K562 (cell line): ENCODE results near the gene C13orf46. TPM values are rescaled to one million over a fixed set of nuclear protein-coding genes. Genes with fewer than 3 reads are reported as not detected.

ENCODE experiments used
- BCOR ChIP-seq: fragments of 450-650 bp; IDR thresholded peaks from 2 replicates; pipeline ENCODE4 v1.6.1; 2016
- DACH1 ChIP-seq: fragments of 450-650 bp; IDR thresholded peaks from 2 replicates; pipeline ENCODE4 v1.6.1; 2018; ENCODE audit not compliant: partially characterized antibody
- PBX2 ChIP-seq, 2 experiments: IDR thresholded peaks in 1 of 2; conservative IDR thresholded peaks in 1 of 2; 2 replicates each; pipeline ENCODE4 v1.6.1; 2016; ENCODE audit warnings: low read depth in 2 of 2, mild to moderate bottlenecking in 1 of 2, missing compliant biosample characterization in 1 of 2, missing genetic modification characterization in 1 of 2, moderate library complexity in 1 of 2
- POLR2B ChIP-seq: fragments of 450-650 bp; IDR thresholded peaks from 2 replicates; pipeline ENCODE4 v1.6.1; 2018; ENCODE audit warnings: low read depth; ENCODE audit not compliant: partially characterized antibody
- ZFPM2 ChIP-seq: fragments of 250-450 bp; sonication (Bioruptor Pico); IDR thresholded peaks from 2 replicates; pipeline ENCODE4 v1.5.1; 2022; ENCODE audit warnings: mild to moderate bottlenecking
- polyA plus RNA-seq, 8 experiments: library from polyadenylated mRNA; depleted of rRNA in 4 of 8; stranded (reverse) in 5 of 8; unstranded in 3 of 8; fragments of >200 nt; fragmentation: Nextera tagmentation in 2 of 8; fragmentation: Illumina TruSeq in 1 of 8; extraction: Ambion mirVana in 2 of 8; extraction: Trizol in 1 of 8; gene quantifications; 2 replicates each; pipeline versions ENCODE4 v1.2.1 to v1.2.3, GENCODE V29; 2011 to 2014; ENCODE audit warnings: inconsistent platforms in 1 of 8, missing spikeins in 1 of 8
- total RNA-seq, 7 experiments: library from RNA; depleted of rRNA in 6 of 7; stranded (reverse); fragments of >200 nt in 6 of 7; fragmentation: Illumina TruSeq in 2 of 7; extraction: Trizol in 2 of 7; gene quantifications; 2 replicates each; pipeline versions ENCODE4 v1.2.1 to v1.2.3, GENCODE V29; 2011 to 2021; ENCODE audit warnings: low replicate concordance in 1 of 7
- TF ChIP-seq, protein P1 (sequence below): fragments of 450-650 bp; IDR thresholded peaks from 2 replicates; pipeline ENCODE4 v1.7.1; 2018; ENCODE audit warnings: mild to moderate bottlenecking, low read depth; ENCODE audit not compliant: partially characterized antibody

Gene C13orf46
- total and polyA plus RNA-seq, 9 of the 15 experiments (the other 6 are each of a cell fraction or from before 2014, with no cell fraction given), result 0.04 to 0.24 (median 0.05) TPM; not detected in 4

DNA sequence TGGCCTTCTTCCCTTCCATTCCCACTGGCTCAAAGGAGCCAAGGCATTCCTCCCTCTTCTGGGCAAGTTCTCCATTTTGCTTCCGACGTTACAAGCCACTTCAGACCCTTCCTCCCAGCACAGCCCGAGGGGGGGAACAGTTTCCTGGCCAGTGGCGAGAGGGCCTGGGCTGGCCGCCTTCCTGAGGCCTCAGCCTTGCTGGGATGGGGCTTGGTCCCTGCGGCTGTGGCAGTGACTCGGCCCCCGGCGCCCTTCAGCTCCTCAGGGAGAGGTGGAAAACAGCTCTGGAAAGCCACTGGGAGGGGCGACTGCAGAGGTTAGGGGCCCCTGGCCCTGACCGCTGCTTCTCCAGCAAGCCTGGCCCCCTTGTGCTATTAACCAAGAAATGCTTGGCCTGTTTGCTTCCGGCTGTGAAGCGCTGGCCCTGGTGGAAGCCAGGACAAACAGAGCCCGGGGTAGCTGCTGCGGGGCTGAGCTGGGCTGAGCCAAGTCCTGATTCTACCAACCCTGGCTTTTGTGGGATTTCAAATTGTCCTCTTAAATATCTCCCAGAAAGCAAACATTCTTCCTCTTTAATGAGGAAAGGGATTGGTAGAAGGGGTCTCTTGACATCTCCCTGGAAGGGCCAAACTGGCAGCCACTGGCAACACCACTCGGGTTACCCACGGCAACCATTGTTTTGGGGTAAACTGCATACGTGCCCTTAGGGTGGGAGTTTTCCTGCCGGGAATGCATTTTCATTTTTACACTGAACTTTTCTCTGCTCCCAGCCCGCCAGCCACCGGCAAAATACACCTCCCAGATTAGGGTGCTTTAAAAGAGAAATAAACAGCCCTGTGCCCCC is 38.7 kb downstream of the C13orf46 start (continued):
- no peak for TF ChIP-seq PBX2 (CRISPR knock-in tag; IDR thresholded peaks at IDR 0.05; ENCODE audit: low read depth)
- no peak for TF ChIP-seq PBX2 (tag; conservative IDR thresholded peaks at IDR 0.05; ENCODE audit: low read depth)
- no peak for TF ChIP-seq DACH1
- TF ChIP-seq, protein P1, sequence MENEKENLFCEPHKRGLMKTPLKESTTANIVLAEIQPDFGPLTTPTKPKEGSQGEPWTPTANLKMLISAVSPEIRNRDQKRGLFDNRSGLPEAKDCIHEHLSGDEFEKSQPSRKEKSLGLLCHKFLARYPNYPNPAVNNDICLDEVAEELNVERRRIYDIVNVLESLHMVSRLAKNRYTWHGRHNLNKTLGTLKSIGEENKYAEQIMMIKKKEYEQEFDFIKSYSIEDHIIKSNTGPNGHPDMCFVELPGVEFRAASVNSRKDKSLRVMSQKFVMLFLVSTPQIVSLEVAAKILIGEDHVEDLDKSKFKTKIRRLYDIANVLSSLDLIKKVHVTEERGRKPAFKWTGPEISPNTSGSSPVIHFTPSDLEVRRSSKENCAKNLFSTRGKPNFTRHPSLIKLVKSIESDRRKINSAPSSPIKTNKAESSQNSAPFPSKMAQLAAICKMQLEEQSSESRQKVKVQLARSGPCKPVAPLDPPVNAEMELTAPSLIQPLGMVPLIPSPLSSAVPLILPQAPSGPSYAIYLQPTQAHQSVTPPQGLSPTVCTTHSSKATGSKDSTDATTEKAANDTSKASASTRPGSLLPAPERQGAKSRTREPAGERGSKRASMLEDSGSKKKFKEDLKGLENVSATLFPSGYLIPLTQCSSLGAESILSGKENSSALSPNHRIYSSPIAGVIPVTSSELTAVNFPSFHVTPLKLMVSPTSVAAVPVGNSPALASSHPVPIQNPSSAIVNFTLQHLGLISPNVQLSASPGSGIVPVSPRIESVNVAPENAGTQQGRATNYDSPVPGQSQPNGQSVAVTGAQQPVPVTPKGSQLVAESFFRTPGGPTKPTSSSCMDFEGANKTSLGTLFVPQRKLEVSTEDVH, result no peak
- no peak for TF ChIP-seq POLR2B
- TF ChIP-seq ZFPM2, result no peak
- no peak for TF ChIP-seq BCOR
